ENCODE data around the gene PPM1F. TPM values are rescaled to one million over a fixed set of nuclear protein-coding genes. Genes with fewer than 3 reads are reported as not detected.

PPM1F gene
- total and polyA plus RNA-seq, 2 donors (not counting 1 experiment from before 2014, with no cell fraction given): 18.1 to 30.0 TPM

DNA sequence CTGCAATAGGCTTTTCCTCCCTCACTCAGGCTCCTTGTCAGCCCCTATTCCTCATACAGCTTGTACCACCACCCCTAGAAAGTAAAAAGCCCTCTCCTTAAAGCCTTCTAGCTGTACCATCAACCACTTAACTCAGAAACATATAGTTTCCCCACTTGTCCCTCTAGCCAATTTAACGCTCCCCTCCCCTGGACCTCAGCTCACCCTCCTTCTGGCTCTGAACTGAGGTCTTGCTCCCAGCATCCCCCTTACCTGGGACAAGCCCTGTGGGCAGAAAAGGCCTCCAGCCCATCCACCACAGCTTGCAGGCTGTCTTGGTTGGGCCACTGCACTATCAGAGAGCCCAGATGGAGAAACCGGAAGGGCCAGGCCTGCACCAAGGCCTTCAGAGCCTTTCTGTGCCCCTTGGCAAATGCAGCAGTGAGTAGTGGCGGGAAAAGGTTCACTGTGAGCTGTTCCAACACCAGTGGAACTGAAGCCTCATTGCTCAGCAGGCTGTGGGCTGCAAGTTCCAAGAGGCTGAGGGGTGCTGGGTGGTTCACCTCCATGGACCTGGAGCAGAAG, 42.3 kb upstream of the PPM1F start:
- no peak for ATAC-seq (ENCODE audit: low read depth)
- H3K27ac Mint-ChIP-seq: no peak overlapping the region

DNA sequence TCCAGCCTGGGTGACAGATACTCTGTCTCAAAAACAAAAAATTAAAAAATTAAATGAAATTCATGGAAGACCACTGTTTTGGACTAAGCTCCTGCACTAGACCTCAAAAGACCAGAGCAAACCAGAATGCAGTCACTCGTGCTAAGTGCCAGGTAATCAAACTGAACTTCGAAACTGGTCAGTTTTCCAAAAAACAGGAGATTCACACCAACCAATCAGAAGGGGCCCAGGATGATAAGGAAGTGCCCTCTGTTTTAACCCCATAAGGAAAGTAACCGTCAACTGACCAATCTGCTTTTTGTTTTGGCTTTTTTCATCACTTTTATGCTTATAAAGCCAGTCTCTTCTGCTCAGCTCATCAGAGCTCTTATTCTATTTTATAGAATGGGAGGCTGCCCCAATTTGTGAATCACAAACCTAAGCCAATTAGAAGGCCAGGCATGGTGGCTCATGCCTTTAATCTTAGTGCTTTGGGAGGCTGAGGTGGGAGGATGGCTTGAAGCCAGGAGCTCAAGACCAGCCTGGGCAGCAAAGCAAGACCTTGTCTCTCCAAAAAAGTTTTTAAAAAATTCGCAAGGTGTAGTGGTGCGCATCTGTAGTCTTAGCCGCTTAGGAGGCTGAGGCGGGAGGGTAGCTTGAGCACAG, 40.1 kb upstream of the PPM1F start:
- Histone ChIP-seq H4K20me1 (ENCODE audit: control insufficient read depth, insufficient read depth, low read length, poor library complexity, severe bottlenecking) (no peaks in the 10 kb centered on the region), H3K4me3 (ENCODE audit: control extremely low read depth in 1 of 5, extremely low read depth in 1 of 5, insufficient read depth in 1 of 5, low read depth in 2 of 5, low read length in 4 of 5) (no peak overlapping the region), H3K27me3 (replicated peaks in 1 of 4; ENCODE audit: control extremely low read depth in 1 of 4, control insufficient read depth in 3 of 4, insufficient read depth in 4 of 4, low read length in 3 of 4) (no peaks in the 10 kb centered on the region), H3K4me2 (replicated peaks; ENCODE audit: low read depth, low read length, poor library complexity, severe bottlenecking) (no peak overlapping the region), H3K79me2 (ENCODE audit: control insufficient read depth, insufficient read depth, low read length) (no peaks in the 10 kb centered on the region), H3K4me1 (ENCODE audit: control insufficient read depth in 2 of 2, insufficient read depth in 2 of 2, low read length in 2 of 2) (no peaks in the 10 kb centered on the region), H3K36me3 (replicated peaks in 1 of 2; ENCODE audit: control extremely low read depth in 1 of 2, control insufficient read depth in 1 of 2, extremely low read depth in 1 of 2, insufficient read depth in 2 of 2, low read length in 1 of 2) (no peaks in the 10 kb centered on the region), H2AFZ (ENCODE audit: insufficient read depth, low read depth, low read length, poor library complexity, severe bottlenecking) (no peak overlapping the region), H3K9ac (ENCODE audit: low read length) (no peak overlapping the region), H3K27ac (ENCODE audit: low read length in 2 of 2) (no peak overlapping the region), H3K9me3 (ENCODE audit: control extremely low read depth in 1 of 3, control insufficient read depth in 2 of 3, insufficient read depth in 1 of 3, low read length in 2 of 3) (no peaks in the 10 kb centered on the region)
- WGBS (ENCODE audit: insufficient coverage): 90% methylated on average over 6 of the region's 7 CpGs
- POLR2A ChIA-PET: no interaction called here
- CTCF ChIA-PET: interaction anchor here (1.7 kb wide), 1 partner anchor 21 kb away, joined by 8 read pairs; no protein-coding TSS in a partner anchor
- ATAC-seq (ENCODE audit: low read depth) (no peak), DNase-seq (no peak)
- Mint-ChIP-seq H3K9me3 (ENCODE audit: insufficient read depth) (no peaks in the 10 kb centered on the region), H3K27me3 (no peaks in the 10 kb centered on the region), H3K4me3 (no peak overlapping the region), H3K4me1 (no peaks in the 10 kb centered on the region), H3K27ac (no peak overlapping the region)
- intact Hi-C loops (cut with micrococcal nuclease): no loop called here
- no peak for TF ChIP-seq EZH2 (IDR thresholded peaks at IDR 0.05; ENCODE audit: borderline replicate concordance, insufficient read depth, low read depth, low read length, poor library complexity, severe bottlenecking)
- TF ChIP-seq, protein P1, sequence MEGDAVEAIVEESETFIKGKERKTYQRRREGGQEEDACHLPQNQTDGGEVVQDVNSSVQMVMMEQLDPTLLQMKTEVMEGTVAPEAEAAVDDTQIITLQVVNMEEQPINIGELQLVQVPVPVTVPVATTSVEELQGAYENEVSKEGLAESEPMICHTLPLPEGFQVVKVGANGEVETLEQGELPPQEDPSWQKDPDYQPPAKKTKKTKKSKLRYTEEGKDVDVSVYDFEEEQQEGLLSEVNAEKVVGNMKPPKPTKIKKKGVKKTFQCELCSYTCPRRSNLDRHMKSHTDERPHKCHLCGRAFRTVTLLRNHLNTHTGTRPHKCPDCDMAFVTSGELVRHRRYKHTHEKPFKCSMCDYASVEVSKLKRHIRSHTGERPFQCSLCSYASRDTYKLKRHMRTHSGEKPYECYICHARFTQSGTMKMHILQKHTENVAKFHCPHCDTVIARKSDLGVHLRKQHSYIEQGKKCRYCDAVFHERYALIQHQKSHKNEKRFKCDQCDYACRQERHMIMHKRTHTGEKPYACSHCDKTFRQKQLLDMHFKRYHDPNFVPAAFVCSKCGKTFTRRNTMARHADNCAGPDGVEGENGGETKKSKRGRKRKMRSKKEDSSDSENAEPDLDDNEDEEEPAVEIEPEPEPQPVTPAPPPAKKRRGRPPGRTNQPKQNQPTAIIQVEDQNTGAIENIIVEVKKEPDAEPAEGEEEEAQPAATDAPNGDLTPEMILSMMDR (IDR thresholded peaks at IDR 0.05): no peak

More for the DNA sequence above, 42.3 kb upstream of the PPM1F start:
- CTCF ChIA-PET: no interaction called here
- Mint-ChIP-seq H3K27me3 (no peaks in the 10 kb centered on the region), H3K9me3 (ENCODE audit: insufficient read depth) (no peaks in the 10 kb centered on the region), H3K4me3 (no peak overlapping the region), H3K4me1 (no peaks in the 10 kb centered on the region)
- no peak for DNase-seq
- Histone ChIP-seq H3K27ac (ENCODE audit: low read length in 2 of 2) (no peak overlapping the region), H2AFZ (ENCODE audit: insufficient read depth, low read depth, low read length, poor library complexity, severe bottlenecking) (no peak overlapping the region), H3K9me3 (ENCODE audit: control extremely low read depth in 1 of 3, control insufficient read depth in 2 of 3, insufficient read depth in 1 of 3, low read length in 2 of 3) (no peaks in the 10 kb centered on the region), H3K4me3 (ENCODE audit: control extremely low read depth in 1 of 5, extremely low read depth in 1 of 5, insufficient read depth in 1 of 5, low read depth in 2 of 5, low read length in 4 of 5) (no peak overlapping the region), H3K36me3 (replicated peaks in 1 of 2; ENCODE audit: control extremely low read depth in 1 of 2, control insufficient read depth in 1 of 2, extremely low read depth in 1 of 2, insufficient read depth in 2 of 2, low read length in 1 of 2) (no peaks in the 10 kb centered on the region), H3K9ac (ENCODE audit: low read length) (no peak overlapping the region), H4K20me1 (ENCODE audit: control insufficient read depth, insufficient read depth, low read length, poor library complexity, severe bottlenecking) (no peaks in the 10 kb centered on the region), H3K79me2 (ENCODE audit: control insufficient read depth, insufficient read depth, low read length) (no peaks in the 10 kb centered on the region), H3K27me3 (replicated peaks in 1 of 4; ENCODE audit: control extremely low read depth in 1 of 4, control insufficient read depth in 3 of 4, insufficient read depth in 4 of 4, low read length in 3 of 4) (no peaks in the 10 kb centered on the region), H3K4me2 (replicated peaks; ENCODE audit: low read depth, low read length, poor library complexity, severe bottlenecking) (no peak overlapping the region), H3K4me1 (ENCODE audit: control insufficient read depth in 2 of 2, insufficient read depth in 2 of 2, low read length in 2 of 2) (no peaks in the 10 kb centered on the region)
- intact Hi-C loops (cut with micrococcal nuclease): no loop called here
- WGBS (ENCODE audit: insufficient coverage): 93% methylated on average over 3 of the region's 3 CpGs
- TF ChIP-seq, protein P1 (IDR thresholded peaks at IDR 0.05): no peak
- TF ChIP-seq EZH2 (IDR thresholded peaks at IDR 0.05; ENCODE audit: borderline replicate concordance, insufficient read depth, low read depth, low read length, poor library complexity, severe bottlenecking): no peak
- POLR2A ChIA-PET: no interaction called here

Data from B cell (primary cell).